SK-N-SH (cell line): ENCODE results near the gene MSS51. TPM values are rescaled to one million over a fixed set of nuclear protein-coding genes. Genes with fewer than 3 reads are reported as not detected.

ENCODE experiments used
- CTCF ChIA-PET: fragments of 300-600, 350-600 bp; formaldehyde crosslinking; extraction: SDS; loops from one replicate; lab custom pipeline; 2021; lab: Yijun Ruan, JAX
- POLR2A ChIA-PET: fragments of 350-600 bp; sonication (Branson Sonifier 250); formaldehyde crosslinking; extraction: SDS; loops from one replicate; lab custom pipeline; 2020; ENCODE audit warnings: antibody characterized with exemption, inconsistent platforms; lab: Yijun Ruan, JAX
- DNase-seq: peaks from one replicate; pipeline ENCODE4 v3.0.0; 2012
- H2AFZ ChIP-seq: fragments of 200-600 bp; sonication (generic); 2 replicates; pipeline ENCODE4 v1.8.1; 2016; ENCODE audit warnings: antibody characterized with exemption, mild to moderate bottlenecking, low read depth
- H3F3A ChIP-seq: fragments of 200-600 bp; sonication (generic); replicated peaks from 2 replicates; pipeline ENCODE3; 2016; ENCODE audit warnings: antibody characterized with exemption, mild to moderate bottlenecking; ENCODE audit not compliant: insufficient read depth
- H3K27ac ChIP-seq, 2 experiments: fragments of 200-500 bp in 1 of 2; fragments of 200-600 bp in 1 of 2; sonication (Bioruptor generic) in 1 of 2; sonication (generic), shearing (Covaris generic) in 1 of 2; 2 replicates each; pipeline versions ENCODE4 v1.5.1 to v1.6.1; 2014 to 2016; ENCODE audit warnings: low read depth in 2 of 2, inconsistent platforms in 1 of 2, low read length in 1 of 2, mild to moderate bottlenecking in 1 of 2, mixed read lengths in 1 of 2
- H3K27me3 ChIP-seq: fragments of 200-600 bp; sonication (generic), shearing (Covaris generic); 2 replicates; pipeline ENCODE4 v1.6.1; 2016; ENCODE audit warnings: mixed run types; ENCODE audit not compliant: insufficient read depth
- H3K36me3 ChIP-seq, 2 experiments: fragments of 200-500 bp in 1 of 2; fragments of 200-600 bp in 1 of 2; sonication (Bioruptor generic) in 1 of 2; sonication (generic) in 1 of 2; replicated peaks in 1 of 2; 2 replicates each; pipeline versions ENCODE3 to v1.5.1; 2014 to 2016; ENCODE audit warnings: low read length in 1 of 2, mild to moderate bottlenecking in 1 of 2; ENCODE audit not compliant: insufficient read depth in 2 of 2, control insufficient read depth in 1 of 2
- H3K4me1 ChIP-seq, 2 experiments: fragments of 200-500 bp in 1 of 2; fragments of 200-600 bp in 1 of 2; sonication (Bioruptor generic) in 1 of 2; sonication (generic), shearing (Covaris generic) in 1 of 2; 2 replicates each; pipeline versions ENCODE4 v1.5.1 to v1.6.1; 2014 to 2016; ENCODE audit warnings: low read depth in 1 of 2, low read length in 1 of 2, mixed run types in 1 of 2; ENCODE audit not compliant: insufficient read depth in 2 of 2, control insufficient read depth in 1 of 2
- H3K4me2 ChIP-seq: fragments of 200-600 bp; sonication (generic), shearing (Covaris generic); 2 replicates; pipeline ENCODE4 v1.6.1; 2017; ENCODE audit warnings: mixed run types
- H3K4me3 ChIP-seq, 2 experiments: fragments of 200-500 bp in 1 of 2; fragments of 200-600 bp in 1 of 2; sonication (Bioruptor generic) in 1 of 2; sonication (generic), shearing (Covaris generic) in 1 of 2; 2 replicates each; pipeline versions ENCODE4 v1.5.1 to v1.8.1; 2014 to 2016; ENCODE audit warnings: low read depth in 2 of 2, inconsistent platforms in 1 of 2, low read length in 1 of 2, mild to moderate bottlenecking in 1 of 2, mixed read lengths in 1 of 2, moderate library complexity in 1 of 2
- H3K79me2 ChIP-seq: fragments of 200-600 bp; sonication (generic); 2 replicates; pipeline ENCODE4 v1.8.1; 2017; ENCODE audit warnings: mild to moderate bottlenecking; ENCODE audit not compliant: insufficient read depth
- H3K9ac ChIP-seq: fragments of 200-600 bp; sonication (generic); 2 replicates; pipeline ENCODE4 v1.6.1; 2017; ENCODE audit warnings: mixed run types
- H3K9me2 ChIP-seq: fragments of 200-600 bp; sonication (generic); 2 replicates; pipeline ENCODE4 v1.6.1; 2017; ENCODE audit warnings: mixed run types
- H3K9me3 ChIP-seq: fragments of 200-600 bp; sonication (generic); 2 replicates; pipeline ENCODE4 v1.6.1; 2017; ENCODE audit warnings: mixed run types, mild to moderate bottlenecking, moderate library complexity
- H4K20me1 ChIP-seq: fragments of 200-600 bp; sonication (generic); 2 replicates; pipeline ENCODE4 v1.6.1; 2017; ENCODE audit warnings: mild to moderate bottlenecking, mixed run types; ENCODE audit not compliant: insufficient read depth
- CTCF ChIP-seq: fragments of 200-600 bp; sonication (generic); IDR thresholded peaks from 2 replicates; pipeline ENCODE4 v1.6.1; 2017; ENCODE audit warnings: antibody characterized with exemption, mild to moderate bottlenecking, moderate library complexity
- ELF1 ChIP-seq: IDR thresholded peaks from 2 replicates; pipeline ENCODE4 v1.4.0; 2012
- EZH2phosphoT487 ChIP-seq: fragments of 200-600 bp; sonication (generic); IDR thresholded peaks from 2 replicates; pipeline ENCODE4 v1.6.1; 2017; ENCODE audit warnings: low read depth, mixed run types, mild to moderate bottlenecking, antibody characterized with exemption, moderate library complexity, borderline replicate concordance
- FOSL2 ChIP-seq: IDR thresholded peaks from 2 replicates; pipeline ENCODE4 v1.4.0; 2012; ENCODE audit warnings: low read depth, mild to moderate bottlenecking, moderate library complexity, borderline replicate concordance
- FOXJ3 ChIP-seq: sonication (generic); formaldehyde crosslinking; IDR thresholded peaks from 2 replicates; pipeline ENCODE4 v1.5.1; 2020; ENCODE audit warnings: mild to moderate bottlenecking, missing genetic modification reagents
- FOXM1 ChIP-seq: IDR thresholded peaks from 2 replicates; pipeline ENCODE4 v1.4.0; 2012; ENCODE audit warnings: low read depth, mild to moderate bottlenecking
- GABPA ChIP-seq: IDR thresholded peaks from 2 replicates; pipeline ENCODE4 v1.4.0; 2012; ENCODE audit warnings: low read depth, mild to moderate bottlenecking
- MEF2A ChIP-seq: IDR thresholded peaks from 2 replicates; pipeline ENCODE4 v1.4.0; 2012; ENCODE audit warnings: low read depth, borderline replicate concordance
- MXI1 ChIP-seq: IDR thresholded peaks from 2 replicates; pipeline ENCODE4 v1.6.1; 2012; ENCODE audit warnings: mild to moderate bottlenecking, low read depth, low read length, improper control_type of control experiment
- NFIC ChIP-seq: IDR thresholded peaks from 2 replicates; pipeline ENCODE4 v1.4.0; 2012; ENCODE audit warnings: borderline replicate concordance
- RFX5 ChIP-seq: IDR thresholded peaks from 2 replicates; pipeline ENCODE4 v1.6.1; 2012; ENCODE audit warnings: mild to moderate bottlenecking, improper control_type of control experiment, low read length
- RXRA ChIP-seq: IDR thresholded peaks from 2 replicates; pipeline ENCODE4 v1.4.0; 2012; ENCODE audit warnings: low read depth, mild to moderate bottlenecking, borderline replicate concordance
- SMC3 ChIP-seq: IDR thresholded peaks from 2 replicates; pipeline ENCODE4 v1.6.1; 2012; ENCODE audit warnings: low read depth, low read length, improper control_type of control experiment
- TEAD4 ChIP-seq: IDR thresholded peaks from 2 replicates; pipeline ENCODE4 v1.4.0; 2012; ENCODE audit warnings: mild to moderate bottlenecking, borderline replicate concordance; ENCODE audit not compliant: insufficient read depth
- WGBS: methylation state at CpG from one replicate; pipeline ENCODE4 v1.1.6; 2017; ENCODE audit warnings: low lambda C conversion rate; 5-methylcytosine and 5-hydroxymethylcytosine counted together
- polyA plus RNA-seq, 3 experiments: library from polyadenylated mRNA; depleted of rRNA; stranded (reverse); fragments of >200 nt; gene quantifications; 2 replicates each; pipeline ENCODE4 v1.2.3, GENCODE V29; 2012
- TF ChIP-seq, protein P1 (sequence below): IDR thresholded peaks from 2 replicates; pipeline ENCODE4; 2012
- TF ChIP-seq, protein P2 (sequence below): IDR thresholded peaks from 2 replicates; pipeline ENCODE4 v1.4.0; 2012; ENCODE audit warnings: low read depth, borderline replicate concordance

Gene MSS51
- polyA plus RNA-seq, 1 of the 3 experiments (the other 2 are of a cell fraction), result 0.95 TPM

- no peaks in the 10 kb centered on the region for H3K9me3 ChIP-seq
- H3K27ac ChIP-seq, result no peak overlapping the region
- H3K27me3 ChIP-seq, result no peaks in the 10 kb centered on the region
- no peak overlapping the region for H3K9ac ChIP-seq
- H3K4me3 ChIP-seq, result no peak overlapping the region
- CTCF ChIA-PET, result interaction anchor here (1.0 kb wide), 1 partner anchor 203 kb away, joined by 3 read pairs; no protein-coding TSS in a partner anchor
- no peak for DNase-seq
- no peaks in the 10 kb centered on the region for H3K79me2 ChIP-seq
- H3K4me2 ChIP-seq, result no peak overlapping the region
- no peak for TF ChIP-seq MEF2A
- TF ChIP-seq MXI1, result no peak
- TF ChIP-seq TEAD4, result no peak
- no peak for TF ChIP-seq EZH2phosphoT487
- no peak for TF ChIP-seq FOXM1
- peaks cover 43 to 55% of the 10 kb centered on the region in 2 experiments for H3K36me3 ChIP-seq
- peaks cover 10% of the 10 kb centered on the region for H3F3A ChIP-seq
- no peaks in the 10 kb centered on the region for H4K20me1 ChIP-seq
- H2AFZ ChIP-seq, result no peak overlapping the region
- POLR2A ChIA-PET, result no interaction called here
- no peaks in the 10 kb centered on the region for H3K9me2 ChIP-seq
- WGBS, result 100% methylated on average over 1 of the region's 1 CpG
- peaks cover 0 to 9% of the 10 kb centered on the region in 2 experiments; a peak in 1 of 4 replicates for H3K4me1 ChIP-seq
These were observed 11.1 kb upstream of the MSS51 start for GRCh38 chr10:73444457-73444856.

GRCh38 chr10:73439605-73440312, 6.4 kb upstream of the MSS51 start:
- Histone ChIP-seq H3K9me2 (no peaks in the 10 kb centered on the region), H3K4me1 (peaks cover 0 to 14% of the 10 kb centered on the region in 2 experiments; a peak in 1 of 4 replicates), H3K36me3 (peaks cover 46 to 51% of the 10 kb centered on the region in 2 experiments), H3K9ac (no peak overlapping the region), H3K27ac (peak overlapping the region in 1 of 2 experiments; percentile 31; a peak in 2 of 4 replicates), H3K4me2 (peak overlapping the region; percentile 10; the same call in 1 of the 2 replicates), H3K9me3 (no peaks in the 10 kb centered on the region), H2AFZ (peak overlapping the region; percentile 9; the same call in 1 of the 2 replicates), H3K79me2 (no peaks in the 10 kb centered on the region), H3K27me3 (no peaks in the 10 kb centered on the region), H3F3A (peaks cover 16% of the 10 kb centered on the region), H3K4me3 (no peak overlapping the region), H4K20me1 (no peaks in the 10 kb centered on the region)
- 57% methylated on average over 1 of the region's 1 CpG for WGBS
- ChIA-PET POLR2A (no interaction called here), CTCF (no interaction called here)
- DNase-seq, result no peak
- no peak for TF ChIP-seq RXRA
- TF ChIP-seq FOSL2, result peak; percentile 57; the same call in 1 of the 2 replicates

GRCh38 chr10:73439055-73439454, 5.7 kb upstream of the MSS51 start:
- no peak overlapping the region for H2AFZ ChIP-seq
- peaks cover 42 to 48% of the 10 kb centered on the region in 2 experiments for H3K36me3 ChIP-seq
- H4K20me1 ChIP-seq, result no peaks in the 10 kb centered on the region
- no peaks in the 10 kb centered on the region for H3K79me2 ChIP-seq
- H3K4me3 ChIP-seq, result no peak overlapping the region
- no peaks in the 10 kb centered on the region for H3K9me3 ChIP-seq
- WGBS, result 93% methylated on average over 1 of the region's 1 CpG
- CTCF ChIA-PET, result no interaction called here
- H3K4me2 ChIP-seq, result no peak overlapping the region
- no peaks in the 10 kb centered on the region for H3K27me3 ChIP-seq
- TF ChIP-seq FOXJ3, result no peak
- TF ChIP-seq ELF1, result no peak
- TF ChIP-seq NFIC, result no peak
- TF ChIP-seq, protein P1, sequence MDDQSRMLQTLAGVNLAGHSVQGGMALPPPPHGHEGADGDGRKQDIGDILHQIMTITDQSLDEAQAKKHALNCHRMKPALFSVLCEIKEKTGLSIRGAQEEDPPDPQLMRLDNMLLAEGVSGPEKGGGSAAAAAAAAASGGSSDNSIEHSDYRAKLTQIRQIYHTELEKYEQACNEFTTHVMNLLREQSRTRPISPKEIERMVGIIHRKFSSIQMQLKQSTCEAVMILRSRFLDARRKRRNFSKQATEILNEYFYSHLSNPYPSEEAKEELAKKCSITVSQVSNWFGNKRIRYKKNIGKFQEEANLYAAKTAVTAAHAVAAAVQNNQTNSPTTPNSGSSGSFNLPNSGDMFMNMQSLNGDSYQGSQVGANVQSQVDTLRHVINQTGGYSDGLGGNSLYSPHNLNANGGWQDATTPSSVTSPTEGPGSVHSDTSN, result no peak
- no peak for TF ChIP-seq SMC3
- TF ChIP-seq TEAD4, result no peak
- TF ChIP-seq RFX5, result no peak
- TF ChIP-seq, protein P2, sequence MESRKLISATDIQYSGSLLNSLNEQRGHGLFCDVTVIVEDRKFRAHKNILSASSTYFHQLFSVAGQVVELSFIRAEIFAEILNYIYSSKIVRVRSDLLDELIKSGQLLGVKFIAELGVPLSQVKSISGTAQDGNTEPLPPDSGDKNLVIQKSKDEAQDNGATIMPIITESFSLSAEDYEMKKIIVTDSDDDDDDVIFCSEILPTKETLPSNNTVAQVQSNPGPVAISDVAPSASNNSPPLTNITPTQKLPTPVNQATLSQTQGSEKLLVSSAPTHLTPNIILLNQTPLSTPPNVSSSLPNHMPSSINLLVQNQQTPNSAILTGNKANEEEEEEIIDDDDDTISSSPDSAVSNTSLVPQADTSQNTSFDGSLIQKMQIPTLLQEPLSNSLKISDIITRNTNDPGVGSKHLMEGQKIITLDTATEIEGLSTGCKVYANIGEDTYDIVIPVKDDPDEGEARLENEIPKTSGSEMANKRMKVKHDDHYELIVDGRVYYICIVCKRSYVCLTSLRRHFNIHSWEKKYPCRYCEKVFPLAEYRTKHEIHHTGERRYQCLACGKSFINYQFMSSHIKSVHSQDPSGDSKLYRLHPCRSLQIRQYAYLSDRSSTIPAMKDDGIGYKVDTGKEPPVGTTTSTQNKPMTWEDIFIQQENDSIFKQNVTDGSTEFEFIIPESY, result no peak
- no peak for TF ChIP-seq CTCF
- no peak for TF ChIP-seq GABPA
- TF ChIP-seq, all 33 proteins: peak for 0
- Histone ChIP-seq H3K9me2 (no peaks in the 10 kb centered on the region), H3F3A (peaks cover 16% of the 10 kb centered on the region), H3K4me1 (peaks cover 0 to 14% of the 10 kb centered on the region in 2 experiments; a peak in 1 of 4 replicates), H3K27ac (peak overlapping the region in 1 of 2 experiments; percentile 31; a peak in 2 of 4 replicates), H3K9ac (no peak overlapping the region)
- DNase-seq, result no peak
- POLR2A ChIA-PET, result no interaction called here
